Activated CD4-positive, alpha-beta memory T cell treated with anti-CD3 and anti-CD28 coated beads for 36 hours (primary cell): ENCODE measurements around the gene CLCN7. TPM values are rescaled to one million over a fixed set of nuclear protein-coding genes. Genes with fewer than 3 reads are reported as not detected.

ENCODE experiments used
- CTCF ChIA-PET: fragments of 350-600 bp; sonication (Branson Sonifier 250); formaldehyde crosslinking; loops from one replicate; lab custom pipeline; 2021; ENCODE audit warnings: antibody characterized with exemption, inconsistent platforms; lab: Charles Lee
- POLR2A ChIA-PET: fragments of 350-600 bp; sonication (Branson Sonifier 250); formaldehyde crosslinking; loops from one replicate; lab custom pipeline; 2021; ENCODE audit warnings: antibody characterized with exemption; lab: Charles Lee
- DNase-seq: peaks from one replicate; pipeline ENCODE4 v3.0.0-alpha.2; 2020
- H3K27ac Mint-ChIP-seq: one replicate; pipeline ENCODE4 v1.8.0; 2021; ENCODE audit warnings: mixed read lengths
- H3K27me3 Mint-ChIP-seq: one replicate; pipeline ENCODE4 v1.8.0; 2021; ENCODE audit warnings: mixed read lengths
- H3K36me3 Mint-ChIP-seq: one replicate; pipeline ENCODE4 v1.8.0; 2021; ENCODE audit warnings: mixed read lengths
- H3K4me1 Mint-ChIP-seq: one replicate; pipeline ENCODE4 v1.8.0; 2021; ENCODE audit warnings: low read depth, mixed read lengths
- H3K4me3 Mint-ChIP-seq: one replicate; pipeline ENCODE4 v1.8.0; 2021; ENCODE audit warnings: mild to moderate bottlenecking, mixed read lengths
- H3K9me3 Mint-ChIP-seq: one replicate; pipeline ENCODE4 v1.8.0; 2021; ENCODE audit warnings: mixed read lengths
- intact Hi-C: fragments of 100-400 bp; cut with micrococcal nuclease; formaldehyde crosslinking; loops from one replicate; pipeline ENCODE4 v1.15.1; 2023
- total RNA-seq, 2 experiments: library from RNA; stranded (reverse); gene quantifications; one replicate each; pipeline ENCODE4 v1.2.3, GENCODE V29; 2021

The CLCN7 gene
- total RNA-seq, 2 experiments from 2014 or later = 27.1 to 33.6 TPM

DNA sequence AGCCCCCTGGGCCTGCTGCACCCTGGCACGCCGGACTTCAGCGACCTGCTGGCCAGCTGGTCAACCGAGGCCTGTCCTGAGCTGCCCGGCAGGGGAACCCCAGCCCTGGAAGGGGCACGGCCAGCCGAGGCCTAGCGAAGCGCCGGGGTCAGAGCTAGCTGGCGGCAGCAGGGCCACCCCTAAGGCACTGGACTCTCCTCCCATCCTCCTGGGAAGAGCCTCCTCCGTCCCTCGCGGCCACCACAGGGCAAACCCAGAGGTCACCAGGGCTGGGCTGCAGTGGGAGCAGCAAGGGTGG is 41.6 kb downstream of the CLCN7 start:
- Mint-ChIP-seq H3K27ac (no peak overlapping the region), H3K4me1 (no peaks in the 10 kb centered on the region), H3K36me3 (no peaks in the 10 kb centered on the region), H3K27me3 (no peaks in the 10 kb centered on the region), H3K4me3 (no peak overlapping the region), H3K9me3 (no peaks in the 10 kb centered on the region)
- POLR2A ChIA-PET = interaction anchor here (1.0 kb wide), 1 partner anchor 13 kb away, joined by 5 read pairs; the partner anchor contains the start of gene UQCC4
- CTCF ChIA-PET = no interaction called here
- DNase-seq = no peak
- intact Hi-C loops = no loop called here

DNA sequence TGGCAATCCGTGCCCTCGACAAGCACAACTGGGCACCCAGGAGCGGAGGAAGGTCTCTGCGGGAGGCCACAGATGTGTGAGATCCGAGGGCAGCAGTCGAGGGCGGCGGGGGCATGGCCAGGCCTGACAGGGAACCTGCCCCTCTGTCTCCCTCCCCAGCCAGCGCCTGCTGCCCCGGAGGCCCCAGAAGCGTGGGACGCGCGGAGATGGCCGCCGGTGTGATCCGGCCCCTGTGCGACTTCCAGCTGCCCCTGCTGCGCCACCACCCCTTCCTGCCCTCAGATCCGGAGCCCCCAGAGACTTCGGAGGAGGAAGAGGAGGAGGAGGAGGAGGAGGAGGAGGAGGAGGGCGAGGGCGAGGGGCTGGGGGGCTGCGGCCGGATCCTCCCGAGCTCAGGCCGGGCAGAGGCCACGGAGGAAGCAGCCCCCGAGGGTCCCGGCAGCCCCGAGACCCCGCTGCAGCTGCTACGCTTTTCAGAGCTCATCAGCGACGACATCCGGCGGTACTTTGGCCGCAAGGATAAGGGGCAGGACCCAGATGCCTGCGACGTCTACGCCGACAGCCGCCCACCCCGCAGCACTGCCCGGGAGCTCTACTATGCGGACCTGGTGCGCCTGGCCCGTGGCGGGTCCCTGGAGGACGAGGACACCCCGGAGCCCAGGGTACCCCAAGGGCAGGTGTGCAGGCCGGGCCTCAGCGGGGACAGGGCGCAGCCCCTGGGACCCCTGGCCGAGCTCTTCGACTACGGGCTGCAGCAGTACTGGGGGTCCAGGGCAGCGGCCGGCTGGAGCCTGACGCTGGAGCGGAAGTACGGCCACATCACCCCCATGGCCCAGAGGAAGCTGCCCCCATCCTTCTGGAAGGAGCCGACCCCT is 42.2 kb downstream of the CLCN7 start:
- Mint-ChIP-seq H3K9me3 (no peaks in the 10 kb centered on the region), H3K4me1 (no peaks in the 10 kb centered on the region), H3K27ac (no peak overlapping the region), H3K36me3 (no peaks in the 10 kb centered on the region), H3K27me3 (no peaks in the 10 kb centered on the region), H3K4me3 (no peak overlapping the region)
- intact Hi-C loops = no loop called here
- ChIA-PET CTCF (interaction anchor here (0.8 kb wide), 1 partner anchor 27 kb away, joined by 3 read pairs; no protein-coding TSS in a partner anchor), POLR2A (interaction anchor here (1.0 kb wide), 1 partner anchor 12 kb away, joined by 5 read pairs; the partner anchor contains the start of gene UQCC4)
- no peak for DNase-seq

DNA sequence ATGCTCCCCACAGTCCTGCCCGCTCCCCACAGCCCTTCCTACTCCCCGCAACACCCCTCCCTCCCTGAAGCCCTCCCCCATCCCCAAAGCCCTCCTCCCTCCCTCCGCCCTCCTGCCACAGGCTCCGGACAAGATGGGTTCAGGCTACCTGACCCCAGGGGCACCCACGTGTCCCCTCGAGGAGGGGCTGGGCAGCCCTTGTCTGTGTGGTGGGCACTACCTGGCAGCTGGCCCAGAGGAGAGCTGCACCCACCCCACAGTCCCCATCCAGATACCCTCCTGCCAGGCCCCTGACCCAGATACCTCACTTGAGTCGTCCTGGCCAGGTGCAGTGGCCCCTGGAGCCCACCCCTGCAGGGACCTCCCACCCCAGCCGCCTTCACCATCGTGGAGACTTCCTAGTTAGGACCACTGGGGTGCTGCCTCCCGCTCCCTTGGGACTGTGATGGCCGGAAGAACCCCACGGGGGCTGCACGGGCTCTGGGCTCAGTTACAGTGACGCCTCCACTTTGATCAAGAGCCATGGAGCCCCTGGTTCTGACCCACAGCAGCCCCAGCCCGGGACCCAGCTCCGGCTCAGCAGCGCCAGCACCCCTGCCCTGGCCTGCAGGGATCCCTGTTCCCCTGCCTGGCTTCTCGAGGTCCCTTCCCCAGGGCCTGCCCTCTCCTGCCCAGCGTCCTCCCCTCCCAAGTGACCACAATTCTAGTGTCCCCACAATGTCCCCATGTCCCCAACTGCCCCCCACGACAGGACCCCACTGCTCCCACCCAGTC is 43.1 kb downstream of the CLCN7 start:
- no peak for DNase-seq
- intact Hi-C loops = no loop called here
- Mint-ChIP-seq H3K4me3 (no peak overlapping the region), H3K4me1 (no peaks in the 10 kb centered on the region), H3K27ac (no peak overlapping the region), H3K27me3 (no peaks in the 10 kb centered on the region), H3K36me3 (no peaks in the 10 kb centered on the region), H3K9me3 (no peaks in the 10 kb centered on the region)
- POLR2A ChIA-PET = no interaction called here
- CTCF ChIA-PET = no interaction called here

DNA sequence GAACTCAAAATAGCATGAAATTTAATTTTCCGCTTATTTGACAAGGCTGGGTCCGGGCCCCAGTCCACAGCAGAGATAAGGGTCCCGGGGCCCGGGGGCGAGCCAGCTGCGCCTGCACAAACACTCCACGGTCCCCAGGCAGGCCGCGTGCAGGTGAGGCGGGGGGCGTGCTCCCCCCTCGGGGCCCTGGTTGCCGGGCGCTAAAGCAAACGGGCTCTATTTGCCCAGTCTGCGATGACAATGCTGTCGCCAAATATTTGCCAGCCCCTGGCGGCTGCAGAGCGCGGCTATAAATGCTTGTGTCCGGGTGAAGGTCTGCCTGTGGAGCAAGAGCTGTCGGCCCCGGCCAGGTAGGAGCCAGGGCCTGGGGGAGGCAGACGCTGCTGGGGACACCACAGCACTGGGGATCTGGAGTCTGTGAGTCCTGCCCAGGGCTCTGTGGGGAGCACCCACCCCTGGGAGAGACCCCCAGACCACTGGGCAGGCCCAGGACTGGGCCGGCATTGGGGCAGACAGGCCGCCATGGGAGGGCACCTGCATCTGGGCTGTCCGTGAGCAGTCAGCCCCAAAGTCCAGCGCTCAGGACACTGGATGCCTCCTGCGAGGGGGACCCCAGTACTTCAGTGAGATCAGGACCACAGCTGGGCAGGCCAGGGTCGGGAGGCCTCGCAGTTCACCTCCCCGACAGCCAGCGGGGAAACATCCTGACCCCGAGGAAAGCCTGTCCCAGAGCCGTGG is 43.9 kb downstream of the CLCN7 start, which contains the start of gene PERCC1:
PERCC1 (plus strand) TSS at position 320 of the 738 bp plus-strand sequence. CDS start 1,516 bp downstream, outside the sequence.
- CTCF ChIA-PET = no interaction called here
- intact Hi-C loops = no loop called here
- H3K27ac Mint-ChIP-seq = no peak within 1 kb of the TSS

GRCh38 chr16:1430214-1430758 is 44.5 kb downstream of the CLCN7 start:
- H3K9me3 Mint-ChIP-seq = no peaks in the 10 kb centered on the region
- DNase-seq = no peak
- no peaks in the 10 kb centered on the region for H3K36me3 Mint-ChIP-seq
- no peaks in the 10 kb centered on the region for H3K4me1 Mint-ChIP-seq
- H3K27me3 Mint-ChIP-seq = no peaks in the 10 kb centered on the region
- no peak overlapping the region for H3K27ac Mint-ChIP-seq
- H3K4me3 Mint-ChIP-seq = no peak overlapping the region
- POLR2A ChIA-PET = no interaction called here
- CTCF ChIA-PET = no interaction called here
- intact Hi-C loops = no loop called here

More for the DNA sequence above, 43.9 kb downstream of the CLCN7 start, which contains the start of gene PERCC1:
- H3K36me3 Mint-ChIP-seq = no peaks in the 10 kb centered on the region
- H3K4me3 Mint-ChIP-seq = no peak within 1 kb of the TSS
- DNase-seq = no peak
- POLR2A ChIA-PET = no interaction called here
- no peaks in the 10 kb centered on the region for H3K4me1 Mint-ChIP-seq
- no peaks in the 10 kb centered on the region for H3K27me3 Mint-ChIP-seq
- no peaks in the 10 kb centered on the region for H3K9me3 Mint-ChIP-seq

DNA sequence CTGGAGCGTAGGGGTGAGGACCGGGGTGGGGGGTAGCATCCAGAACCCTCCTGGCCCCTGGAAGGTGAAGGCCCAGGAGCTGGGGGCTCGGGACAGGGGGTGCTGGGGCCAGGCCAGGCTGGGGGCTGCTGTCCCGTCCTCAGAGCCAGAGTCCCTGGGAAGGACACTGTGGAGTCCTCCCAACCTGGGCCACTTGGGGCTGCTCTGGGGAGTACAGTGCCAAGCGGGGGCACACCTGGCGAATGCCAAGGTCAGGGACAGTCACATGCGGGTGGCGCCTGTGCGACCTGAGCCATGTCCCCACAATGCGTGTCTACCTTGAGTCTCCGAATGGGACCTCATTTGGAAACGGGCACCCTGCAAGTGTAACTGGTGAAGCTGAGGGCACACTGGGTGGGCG is 45.2 kb downstream of the CLCN7 start:
- Mint-ChIP-seq H3K9me3 (no peaks in the 10 kb centered on the region), H3K27me3 (no peaks in the 10 kb centered on the region), H3K4me1 (no peaks in the 10 kb centered on the region), H3K36me3 (no peaks in the 10 kb centered on the region), H3K4me3 (no peak overlapping the region), H3K27ac (no peak overlapping the region)
- POLR2A ChIA-PET = interaction anchor here (0.9 kb wide), 1 partner anchor 9 kb away, joined by 4 read pairs; the partner anchor contains the start of gene UQCC4
- CTCF ChIA-PET = no interaction called here
- intact Hi-C loops = no loop called here
- no peak for DNase-seq

GRCh38 chr16:1429012-1429411 is 45.8 kb downstream of the CLCN7 start:
- CTCF ChIA-PET = interaction anchor here (0.6 to 1.0 kb wide), 2 partner anchors 105 to 182 kb away, joined by 3 to 5 read pairs; partner anchors contain the start of gene TMEM204

GRCh38 chr16:1428511-1428910 is 46.3 kb downstream of the CLCN7 start:
- peak; percentile 63 for DNase-seq
- Mint-ChIP-seq H3K4me1 (no peaks in the 10 kb centered on the region), H3K27ac (no peak overlapping the region), H3K9me3 (no peaks in the 10 kb centered on the region), H3K36me3 (no peaks in the 10 kb centered on the region), H3K4me3 (no peak overlapping the region), H3K27me3 (no peaks in the 10 kb centered on the region)
- ChIA-PET POLR2A (no interaction called here), CTCF (interaction anchor here (0.6 to 1.9 kb wide), 3 partner anchors 105 to 249 kb away, joined by 3 to 5 read pairs (median 5); partner anchors contain the start of genes JPT2 and TMEM204)
- intact Hi-C loops = no loop called here

More at GRCh38 chr16:1429012-1429411, 45.8 kb downstream of the CLCN7 start:
- no peaks in the 10 kb centered on the region for H3K36me3 Mint-ChIP-seq
- H3K27me3 Mint-ChIP-seq = no peaks in the 10 kb centered on the region
- no peaks in the 10 kb centered on the region for H3K9me3 Mint-ChIP-seq
- H3K27ac Mint-ChIP-seq = no peak overlapping the region
- intact Hi-C loops = no loop called here
- H3K4me1 Mint-ChIP-seq = no peaks in the 10 kb centered on the region
- no peak for DNase-seq
- no peak overlapping the region for H3K4me3 Mint-ChIP-seq
- POLR2A ChIA-PET = interaction anchor here (0.9 kb wide), 1 partner anchor 8 kb away, joined by 4 read pairs; the partner anchor contains the start of gene UQCC4

- ChIA-PET POLR2A (no interaction called here), CTCF (interaction anchor here (0.6 to 1.9 kb wide), 3 partner anchors 183 to 375 kb away, joined by 3 to 5 read pairs (median 5); partner anchors contain the start of gene JPT2)
- Mint-ChIP-seq H3K4me1 (no peaks in the 10 kb centered on the region), H3K27ac (no peak overlapping the region), H3K9me3 (no peaks in the 10 kb centered on the region), H3K36me3 (no peaks in the 10 kb centered on the region), H3K27me3 (no peaks in the 10 kb centered on the region), H3K4me3 (no peak overlapping the region)
- intact Hi-C loops = no loop called here
- DNase-seq = no peak
Observed at GRCh38 chr16:1427473-1428461, 47.1 kb downstream of the CLCN7 start.

GRCh38 chr16:1426734-1427471 is 47.9 kb downstream of the CLCN7 start:
- Mint-ChIP-seq H3K9me3 (no peaks in the 10 kb centered on the region), H3K4me3 (no peak overlapping the region), H3K36me3 (no peaks in the 10 kb centered on the region), H3K4me1 (peaks cover 2% of the 10 kb centered on the region), H3K27ac (no peak overlapping the region), H3K27me3 (no peaks in the 10 kb centered on the region)
- DNase-seq = no peak
- POLR2A ChIA-PET = no interaction called here
- CTCF ChIA-PET = interaction anchor here (0.6 to 1.9 kb wide), 2 partner anchors 251 to 376 kb away, joined by 3 to 5 read pairs; partner anchors contain the start of gene JPT2
- intact Hi-C loops = no loop called here
